Measurements from ENCODE around the gene EIF4EBP3. TPM values are rescaled to one million over a fixed set of nuclear protein-coding genes. Genes with fewer than 3 reads are reported as not detected.

EIF4EBP3 gene
- total RNA-seq, 4 donors from 2014 or later, result 12.3 to 29.4 (median 14.9) TPM

DNA sequence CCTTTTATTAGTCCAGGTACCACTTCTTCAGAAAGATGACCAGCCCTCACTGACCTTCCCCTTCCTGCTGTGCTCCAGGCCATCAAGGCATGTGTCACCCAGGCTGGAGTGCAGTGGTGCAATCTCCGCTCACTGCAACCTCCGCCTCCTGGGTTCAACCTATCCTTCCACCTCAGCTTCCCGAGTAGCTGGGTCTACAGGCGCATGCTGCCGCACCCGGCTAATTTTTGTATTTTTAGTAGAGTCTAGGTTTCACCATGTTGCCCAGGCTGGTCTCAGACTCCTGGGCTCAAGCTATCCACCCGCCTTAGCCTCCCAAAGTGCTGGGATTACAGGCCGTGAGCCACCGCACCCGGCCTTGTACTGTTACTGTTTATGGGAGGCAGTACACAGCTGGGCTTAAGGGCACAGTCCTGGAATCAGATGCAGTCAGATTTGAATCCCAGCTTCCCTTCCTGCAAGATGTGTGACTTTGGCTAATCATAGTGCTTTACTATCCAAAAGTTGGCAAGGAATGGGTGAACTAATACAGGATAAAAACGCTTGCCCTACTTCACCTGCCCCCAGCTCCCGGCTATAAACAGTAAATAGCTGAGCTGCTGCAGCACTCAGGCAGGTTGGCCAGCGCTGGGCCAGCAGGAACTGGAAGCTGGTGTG lies 483 bp upstream of the EIF4EBP3 start:
- WGBS, 2 donors, result 44 to 55% methylated on average over 13 of the region's 13 CpGs
- Histone ChIP-seq H3K27me3 (no peaks in the 10 kb centered on the region), H3K4me1 (peaks cover 3 to 32% (median 24%) of the 10 kb centered on the region in 4 donors), H3K4me3 (peak overlapping the region; percentile 19 to 71 (median 55)), H3K27ac (peak overlapping the region; percentile 95 to 99 (median 99)), H3K9me3 (no peaks in the 10 kb centered on the region), H3K36me3 (peaks cover 2 to 64% (median 8%) of the 10 kb centered on the region in 3 donors)
- no peak for DNase-seq (ENCODE audit: low spot score in 2 of 2)
- TF ChIP-seq, protein P1, sequence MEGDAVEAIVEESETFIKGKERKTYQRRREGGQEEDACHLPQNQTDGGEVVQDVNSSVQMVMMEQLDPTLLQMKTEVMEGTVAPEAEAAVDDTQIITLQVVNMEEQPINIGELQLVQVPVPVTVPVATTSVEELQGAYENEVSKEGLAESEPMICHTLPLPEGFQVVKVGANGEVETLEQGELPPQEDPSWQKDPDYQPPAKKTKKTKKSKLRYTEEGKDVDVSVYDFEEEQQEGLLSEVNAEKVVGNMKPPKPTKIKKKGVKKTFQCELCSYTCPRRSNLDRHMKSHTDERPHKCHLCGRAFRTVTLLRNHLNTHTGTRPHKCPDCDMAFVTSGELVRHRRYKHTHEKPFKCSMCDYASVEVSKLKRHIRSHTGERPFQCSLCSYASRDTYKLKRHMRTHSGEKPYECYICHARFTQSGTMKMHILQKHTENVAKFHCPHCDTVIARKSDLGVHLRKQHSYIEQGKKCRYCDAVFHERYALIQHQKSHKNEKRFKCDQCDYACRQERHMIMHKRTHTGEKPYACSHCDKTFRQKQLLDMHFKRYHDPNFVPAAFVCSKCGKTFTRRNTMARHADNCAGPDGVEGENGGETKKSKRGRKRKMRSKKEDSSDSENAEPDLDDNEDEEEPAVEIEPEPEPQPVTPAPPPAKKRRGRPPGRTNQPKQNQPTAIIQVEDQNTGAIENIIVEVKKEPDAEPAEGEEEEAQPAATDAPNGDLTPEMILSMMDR (IDR thresholded peaks at IDR 0.05), result no peak
- TF ChIP-seq POLR2A (IDR thresholded peaks at IDR 0.05) (no peak), EP300 (IDR thresholded peaks at IDR 0.05) (no peak)

DNA sequence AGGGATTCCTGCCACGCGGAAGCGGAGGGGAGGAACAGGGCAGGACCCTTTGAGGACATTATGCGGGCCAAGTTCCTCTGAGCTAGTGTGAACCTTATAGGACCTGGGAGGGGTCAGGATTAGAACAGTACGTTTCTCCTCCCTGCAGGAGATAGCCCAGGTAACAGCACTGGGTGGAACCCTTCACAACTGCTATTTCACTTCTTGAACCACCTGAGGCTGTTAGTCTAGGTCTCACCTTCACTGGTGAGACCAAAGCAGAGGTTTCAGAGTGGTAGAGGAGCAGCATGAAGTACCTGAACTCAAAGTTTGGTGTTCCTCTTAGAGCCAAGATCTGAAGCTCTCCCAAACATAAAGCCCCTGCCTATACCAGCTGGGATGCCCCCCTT lies 832 bp downstream of the EIF4EBP3 start:
- Histone ChIP-seq H3K36me3 (peaks cover 2 to 58% (median 8%) of the 10 kb centered on the region in 3 donors), H3K4me3 (peak overlapping the region; percentile 42 to 71 (median 64)), H3K27ac (peak overlapping the region; percentile 95 to 99 (median 99)), H3K4me1 (peaks cover 3 to 32% (median 24%) of the 10 kb centered on the region in 4 donors), H3K27me3 (no peaks in the 10 kb centered on the region), H3K9me3 (no peaks in the 10 kb centered on the region)
- DNase-seq (ENCODE audit: low spot score in 2 of 2), result no peak
- WGBS, 2 donors, result 0% methylated on average over 1 to 5 of the region's 5 CpGs
- TF ChIP-seq, protein P1 (IDR thresholded peaks at IDR 0.05), result no peak
- TF ChIP-seq POLR2A (IDR thresholded peaks at IDR 0.05) (no peak), EP300 (IDR thresholded peaks at IDR 0.05) (peak; percentile 34 to 46)

DNA sequence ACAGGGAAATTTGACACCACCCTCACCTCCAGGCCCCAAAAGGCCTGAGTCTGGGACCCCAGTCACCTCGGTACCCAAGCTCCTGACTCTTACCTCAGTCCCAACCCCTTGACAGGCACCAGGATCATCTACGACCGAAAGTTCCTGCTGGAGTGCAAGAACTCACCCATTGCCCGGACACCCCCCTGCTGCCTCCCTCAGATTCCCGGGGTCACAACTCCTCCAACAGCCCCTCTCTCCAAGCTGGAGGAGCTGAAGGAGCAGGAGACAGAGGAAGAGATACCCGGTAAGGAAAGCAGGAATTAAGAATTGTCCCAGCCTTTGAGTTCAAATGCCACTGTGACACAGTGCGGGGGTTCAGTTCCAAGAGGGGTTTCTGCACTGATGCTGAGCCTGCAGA lies 1.3 kb downstream of the EIF4EBP3 start:
- no peaks in the 10 kb centered on the region for H3K9me3 ChIP-seq
- no peak for TF ChIP-seq POLR2A (IDR thresholded peaks at IDR 0.05)
- no peak for TF ChIP-seq EP300 (IDR thresholded peaks at IDR 0.05)
- H3K4me1 ChIP-seq, result peaks cover 3 to 32% (median 24%) of the 10 kb centered on the region in 4 donors
- DNase-seq (ENCODE audit: low spot score in 2 of 2), result no peak
- peak overlapping the region in 3 of 4 donors; percentile 59 to 71 (median 68) for H3K4me3 ChIP-seq
- 87 to 88% methylated on average over 7 of the region's 7 CpGs for WGBS, 2 donors
- H3K27ac ChIP-seq, result peak overlapping the region; percentile 95 to 99 (median 99)
- H3K27me3 ChIP-seq, result no peaks in the 10 kb centered on the region
- H3K36me3 ChIP-seq, result peaks cover 0 to 53% (median 8%) of the 10 kb centered on the region in 3 donors

DNA sequence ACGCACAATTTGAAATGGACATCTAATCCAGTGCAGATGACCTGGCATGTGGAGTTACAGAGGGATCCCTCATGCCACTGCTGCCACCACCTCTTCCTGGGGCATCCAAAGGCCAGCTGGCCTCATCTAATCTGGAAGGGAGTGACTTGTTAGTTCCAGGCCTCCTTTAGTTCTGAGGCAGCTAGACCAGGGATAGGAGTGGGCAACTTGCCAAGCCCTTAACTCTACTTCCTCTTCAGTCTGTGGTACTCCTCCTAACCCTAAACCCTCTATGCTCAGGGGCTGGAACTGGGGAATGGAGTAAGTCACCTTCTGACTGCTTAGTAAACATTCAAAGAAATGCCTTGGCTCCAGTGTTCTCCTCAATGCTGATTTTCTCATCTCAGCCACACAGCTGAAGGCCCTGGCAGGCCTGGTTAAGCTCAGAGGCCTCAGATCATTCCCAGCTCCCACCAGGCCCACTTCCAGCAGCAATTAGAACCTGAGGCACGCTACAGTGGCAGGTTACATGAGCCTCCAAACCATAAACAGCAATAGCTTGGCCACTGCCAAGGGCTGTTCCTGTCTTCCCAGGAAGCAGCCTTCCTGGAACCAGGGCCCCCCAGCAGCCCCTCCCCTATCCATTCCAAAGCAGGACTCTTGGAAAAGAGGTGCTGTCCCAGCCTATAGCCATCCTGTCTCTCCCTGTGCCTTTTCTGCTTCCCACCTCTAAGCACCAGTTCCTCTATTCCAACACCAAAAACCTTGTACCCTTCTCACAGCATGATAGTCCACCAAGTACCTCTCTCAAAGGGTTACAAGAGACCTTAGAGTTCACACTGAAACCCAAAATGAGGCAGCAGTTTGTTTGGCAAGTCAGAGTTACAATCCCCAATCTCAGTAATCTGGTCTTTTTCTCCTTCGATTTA lies 2.0 kb downstream of the EIF4EBP3 start:
- peaks cover 3 to 32% (median 24%) of the 10 kb centered on the region in 4 donors for H3K4me1 ChIP-seq
- peak overlapping the region; percentile 95 to 99 (median 99) for H3K27ac ChIP-seq
- no peaks in the 10 kb centered on the region for H3K9me3 ChIP-seq
- H3K4me3 ChIP-seq, result no peak overlapping the region
- peak in 1 of 2 donors; percentile 56 for DNase-seq (ENCODE audit: low spot score in 2 of 2)
- 84 to 85% methylated on average over 3 of the region's 3 CpGs for WGBS, 2 donors
- no peak for TF ChIP-seq EP300 (IDR thresholded peaks at IDR 0.05)
- TF ChIP-seq, protein P1 (IDR thresholded peaks at IDR 0.05), result no peak
- no peak for TF ChIP-seq POLR2A (IDR thresholded peaks at IDR 0.05)
- no peaks in the 10 kb centered on the region for H3K27me3 ChIP-seq
- peaks cover 0 to 46% (median 8%) of the 10 kb centered on the region in 3 donors for H3K36me3 ChIP-seq

DNA sequence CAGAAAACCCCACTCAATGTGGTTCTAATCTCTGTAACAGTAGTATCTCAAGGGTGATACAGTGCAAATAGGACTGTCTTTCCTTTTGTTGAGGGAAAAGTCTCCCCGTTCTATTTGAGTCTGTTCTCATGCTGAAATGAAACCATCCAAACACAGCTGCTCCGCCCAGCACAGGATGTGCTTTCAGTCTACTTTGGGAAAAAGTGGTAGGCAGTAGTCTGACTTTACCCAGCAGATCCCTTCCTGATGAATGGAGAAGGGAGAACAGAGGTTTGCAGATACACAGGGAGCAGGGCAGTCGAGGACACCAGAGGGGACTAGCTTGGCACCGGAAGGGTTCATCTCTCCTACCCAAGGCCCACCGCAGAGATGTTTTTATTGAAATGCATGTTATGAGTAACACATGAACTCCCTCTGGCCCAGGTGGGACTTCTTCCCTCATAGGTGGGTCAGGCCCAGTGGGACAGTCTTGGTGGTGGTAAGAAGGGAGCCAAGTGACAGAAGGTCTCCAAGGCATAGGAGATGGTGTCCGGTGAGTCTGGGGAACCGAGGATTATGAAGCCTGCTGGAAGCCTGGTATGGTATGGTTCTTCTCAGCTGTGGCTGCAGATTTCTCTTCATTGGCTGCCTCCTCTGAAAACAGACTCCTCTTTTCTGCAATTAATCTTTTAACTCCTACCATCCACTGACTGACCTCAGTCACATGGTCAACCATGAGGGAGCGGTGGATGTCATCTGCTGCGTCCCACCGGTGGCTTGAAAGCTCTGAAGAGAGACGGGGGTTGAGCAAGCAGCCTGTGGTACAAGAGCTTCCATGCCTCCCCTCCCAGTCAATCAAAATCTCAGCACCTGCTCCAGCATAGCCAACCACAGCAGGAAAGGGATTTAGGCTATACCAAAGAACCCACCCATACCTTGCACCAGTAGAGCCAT lies 3.0 kb downstream of the EIF4EBP3 start:
- Histone ChIP-seq H3K27me3 (no peaks in the 10 kb centered on the region), H3K27ac (peak overlapping the region; percentile 95 to 99 (median 99)), H3K4me3 (no peak overlapping the region), H3K9me3 (no peaks in the 10 kb centered on the region), H3K36me3 (peaks cover 0 to 39% (median 8%) of the 10 kb centered on the region in 3 donors), H3K4me1 (peaks cover 3 to 40% (median 25%) of the 10 kb centered on the region in 4 donors)
- 82 to 90% methylated on average over 11 of the region's 11 CpGs for WGBS, 2 donors
- no peak for DNase-seq (ENCODE audit: low spot score in 2 of 2)
- TF ChIP-seq EP300 (IDR thresholded peaks at IDR 0.05) (no peak), POLR2A (IDR thresholded peaks at IDR 0.05) (no peak)
- TF ChIP-seq, protein P1 (IDR thresholded peaks at IDR 0.05), result no peak
